HG03565 (cell line): ENCODE measurements around the gene ATP6V0E2.
A peak's percentile ranks its signal among the peaks of the same experiment; 100 is the strongest.
"Not testable (repeated sequence)": the region's sequence is repeated elsewhere in the genome, so short reads cannot be mapped to it uniquely, and the experiment has no call there.

Source experiments
- ATAC-seq: cut with Tn5 transposase; IDR thresholded peaks from one replicate; pipeline ENCODE4 v1.9.1; 2021; ENCODE audit warnings: mild to moderate bottlenecking, moderate library complexity; ENCODE audit not compliant: unreplicated experiment

The ATP6V0E2 gene

DNA sequence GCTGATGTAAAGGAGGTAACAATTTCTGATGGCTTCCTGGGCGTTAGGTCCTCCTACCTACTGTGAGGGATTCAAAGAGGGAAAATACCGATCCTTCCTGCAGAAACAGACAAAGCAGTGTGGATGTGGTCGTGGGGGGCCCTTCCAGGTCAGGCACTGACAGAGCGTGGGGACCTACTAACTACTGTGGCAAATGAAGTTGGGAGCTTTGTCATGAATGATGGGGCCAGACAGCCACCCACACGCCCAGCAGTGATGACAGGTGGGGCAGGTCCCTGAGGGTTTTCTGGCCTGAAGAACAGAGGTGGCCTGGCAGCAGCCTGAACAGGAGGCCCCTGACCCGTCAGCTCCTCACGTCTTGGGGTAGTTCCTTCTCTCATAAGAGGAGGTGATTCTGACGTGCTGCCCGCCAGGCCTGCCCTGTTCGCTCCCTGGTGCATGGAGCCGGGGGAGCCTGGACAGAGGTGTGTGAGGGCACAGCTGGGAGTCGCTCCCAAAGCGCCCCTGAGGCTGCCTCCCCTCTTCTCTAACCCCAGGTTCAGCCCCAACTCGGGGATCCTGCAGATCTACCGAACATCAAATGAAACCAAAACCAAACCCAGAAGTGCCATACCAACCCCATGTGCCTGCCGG lies 4.2 kb downstream of the ATP6V0E2 start:
- ATAC-seq, result no peak

DNA sequence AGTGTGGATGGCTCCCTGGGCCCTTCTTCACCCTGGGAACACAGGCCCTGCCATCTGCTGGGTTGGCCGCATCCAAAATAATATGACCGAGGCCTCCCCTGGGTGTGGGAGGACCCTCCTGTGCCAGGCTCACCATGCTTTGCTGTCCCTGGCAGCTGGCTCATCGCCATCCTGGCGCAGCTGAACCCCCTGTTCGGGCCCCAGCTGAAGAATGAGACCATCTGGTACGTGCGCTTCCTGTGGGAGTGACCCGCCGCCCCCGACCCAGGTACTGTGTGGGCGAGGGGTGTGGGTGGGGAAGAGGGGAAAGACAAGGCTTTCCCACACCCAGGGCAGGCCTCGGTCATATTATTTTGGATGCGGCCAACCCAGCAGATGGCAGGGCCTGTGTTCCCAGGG lies 4.8 kb downstream of the ATP6V0E2 start:
- no peak for ATAC-seq

DNA sequence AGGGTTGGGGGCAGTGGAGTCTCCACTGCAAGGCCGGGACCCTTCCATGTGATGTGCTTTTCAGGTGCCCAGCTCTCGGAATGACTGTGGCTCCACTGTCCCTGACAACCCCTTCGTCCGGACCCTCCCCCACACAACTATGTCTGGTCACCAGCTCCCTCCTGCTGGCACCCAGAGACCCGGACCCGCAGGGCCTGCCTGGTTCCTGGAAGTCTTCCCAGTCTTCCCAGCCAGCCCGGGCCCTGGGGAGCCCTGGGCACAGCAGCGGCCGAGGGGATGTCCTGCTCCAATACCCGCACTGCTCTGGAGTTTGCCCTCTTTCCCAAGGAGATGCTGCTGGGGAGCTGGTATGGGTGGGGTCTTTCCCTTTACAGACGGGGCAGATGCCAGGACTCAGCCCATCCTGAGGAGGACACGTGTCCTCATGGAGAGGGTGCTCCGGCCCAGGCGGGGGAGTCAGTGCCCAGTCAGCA lies 5.5 kb downstream of the ATP6V0E2 start:
- ATAC-seq, result no peak

DNA sequence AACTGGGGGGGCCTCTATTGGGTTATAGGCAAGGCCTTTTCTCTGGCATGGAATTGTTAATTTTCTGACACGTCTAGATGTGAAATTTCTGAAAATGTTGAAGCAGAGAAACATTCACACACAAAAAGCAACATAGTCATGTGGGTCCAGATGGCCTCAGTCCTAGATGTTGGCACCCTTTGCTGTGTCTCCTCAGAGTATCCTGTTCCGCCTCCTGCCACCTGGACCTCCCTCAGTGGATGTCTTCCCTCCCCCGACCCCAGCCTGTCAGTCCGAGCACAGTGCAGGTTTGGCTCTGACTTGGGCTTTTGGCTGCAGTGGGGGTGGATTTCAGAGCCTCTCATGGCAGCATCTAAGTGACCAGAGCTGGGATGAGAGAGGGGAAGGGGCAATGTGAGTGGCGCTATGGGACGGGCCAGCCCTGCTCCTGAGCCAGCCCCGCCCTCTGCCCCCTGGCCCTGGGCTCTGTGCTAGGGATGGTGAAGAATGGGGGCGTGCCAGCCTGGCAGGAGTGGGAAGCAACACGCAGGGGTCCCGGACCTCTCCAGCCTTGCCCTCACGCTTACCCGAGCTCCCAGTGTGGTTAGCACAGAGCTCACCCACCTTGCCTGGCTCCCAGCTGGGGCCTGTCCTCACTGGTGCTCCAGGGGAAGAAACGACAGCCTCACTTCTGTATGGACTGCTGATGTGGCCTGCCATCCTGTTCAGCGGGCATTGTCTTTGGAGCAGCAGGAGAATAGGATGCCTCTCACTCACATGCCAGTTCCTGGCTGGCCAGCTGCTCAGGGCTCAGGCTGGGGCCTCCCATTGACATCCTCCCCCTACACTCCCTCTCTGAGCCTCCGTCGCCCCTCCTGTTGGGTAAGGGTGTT lies 6.2 kb downstream of the ATP6V0E2 start:
- no peak for ATAC-seq

DNA sequence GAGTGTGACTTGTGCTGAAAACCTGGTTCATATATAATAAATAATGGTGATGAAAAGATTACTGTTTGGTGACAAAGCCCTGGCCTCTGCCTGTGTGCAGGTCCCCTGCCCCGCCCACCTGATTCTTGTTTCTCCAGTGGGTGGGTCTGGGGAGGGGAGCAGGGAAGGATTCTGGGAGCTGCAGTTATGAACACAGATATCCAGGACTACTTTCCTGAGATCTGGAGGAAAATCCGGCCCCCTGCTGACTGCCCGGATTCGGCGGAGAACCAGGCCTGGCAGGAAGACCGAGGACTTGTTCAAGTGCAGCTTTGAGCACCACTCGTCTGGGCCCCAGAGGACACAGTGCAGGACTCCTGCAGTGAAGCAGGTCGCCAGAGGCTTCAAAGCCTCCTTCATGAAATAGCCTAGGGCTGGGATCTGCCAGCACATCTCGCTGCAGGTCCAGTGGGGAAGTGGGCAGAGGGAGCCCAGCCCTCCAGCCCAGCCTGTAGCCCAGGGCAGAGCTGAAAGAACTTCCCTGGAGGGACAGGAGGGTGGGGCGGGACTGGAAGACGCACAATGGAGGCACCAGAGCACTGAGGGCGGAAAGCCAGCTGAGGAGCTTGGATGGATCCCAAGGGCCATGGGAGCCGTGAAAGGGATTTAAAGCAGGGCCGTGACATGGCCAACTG lies 7.0 kb downstream of the ATP6V0E2 start:
- ATAC-seq, result no peak

DNA sequence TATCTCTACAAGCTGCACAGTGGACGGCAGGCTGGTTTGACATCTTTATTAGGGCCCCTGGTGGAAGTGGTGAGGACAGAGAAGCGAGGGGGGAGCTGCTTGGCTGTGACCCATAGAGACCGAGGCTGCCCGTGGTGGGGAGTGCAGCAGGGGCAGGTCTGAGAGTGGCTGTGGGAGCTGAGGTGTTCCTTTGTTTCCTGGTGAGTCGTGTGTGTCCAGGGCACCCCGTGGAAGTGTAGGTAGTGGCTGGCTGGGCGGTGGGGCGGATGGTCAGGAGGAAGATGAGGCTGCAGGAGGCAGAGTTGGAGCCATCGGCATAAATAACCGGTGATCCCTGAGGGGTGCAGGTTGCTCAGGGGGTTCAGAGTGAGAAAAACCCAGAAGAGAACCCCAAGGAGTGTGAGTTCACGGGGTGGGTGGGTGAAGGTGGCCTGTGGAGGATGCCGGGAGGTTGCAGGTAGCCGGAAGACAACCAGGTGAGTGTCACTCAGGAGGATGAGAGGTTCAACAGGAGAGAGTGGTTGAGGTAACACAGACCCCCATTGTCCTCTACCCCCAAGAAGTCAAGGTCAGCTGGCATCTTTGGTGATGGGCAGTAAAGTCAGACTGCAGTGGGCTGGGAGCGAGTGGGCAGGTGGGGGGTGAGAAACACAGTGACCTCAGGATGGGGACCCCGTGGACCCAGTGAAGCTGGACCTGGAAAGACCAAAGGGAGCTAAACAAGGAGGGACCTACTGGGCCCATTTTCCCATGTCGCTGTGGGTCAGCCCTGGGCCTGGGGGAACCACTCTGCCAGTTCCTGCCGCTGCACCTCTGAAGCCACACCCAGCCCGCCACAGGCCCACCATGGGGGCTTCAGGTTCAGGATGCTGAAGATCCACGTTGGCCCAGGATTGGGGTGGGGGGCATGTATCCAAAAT lies 7.8 kb downstream of the ATP6V0E2 start:
- no peak for ATAC-seq

DNA sequence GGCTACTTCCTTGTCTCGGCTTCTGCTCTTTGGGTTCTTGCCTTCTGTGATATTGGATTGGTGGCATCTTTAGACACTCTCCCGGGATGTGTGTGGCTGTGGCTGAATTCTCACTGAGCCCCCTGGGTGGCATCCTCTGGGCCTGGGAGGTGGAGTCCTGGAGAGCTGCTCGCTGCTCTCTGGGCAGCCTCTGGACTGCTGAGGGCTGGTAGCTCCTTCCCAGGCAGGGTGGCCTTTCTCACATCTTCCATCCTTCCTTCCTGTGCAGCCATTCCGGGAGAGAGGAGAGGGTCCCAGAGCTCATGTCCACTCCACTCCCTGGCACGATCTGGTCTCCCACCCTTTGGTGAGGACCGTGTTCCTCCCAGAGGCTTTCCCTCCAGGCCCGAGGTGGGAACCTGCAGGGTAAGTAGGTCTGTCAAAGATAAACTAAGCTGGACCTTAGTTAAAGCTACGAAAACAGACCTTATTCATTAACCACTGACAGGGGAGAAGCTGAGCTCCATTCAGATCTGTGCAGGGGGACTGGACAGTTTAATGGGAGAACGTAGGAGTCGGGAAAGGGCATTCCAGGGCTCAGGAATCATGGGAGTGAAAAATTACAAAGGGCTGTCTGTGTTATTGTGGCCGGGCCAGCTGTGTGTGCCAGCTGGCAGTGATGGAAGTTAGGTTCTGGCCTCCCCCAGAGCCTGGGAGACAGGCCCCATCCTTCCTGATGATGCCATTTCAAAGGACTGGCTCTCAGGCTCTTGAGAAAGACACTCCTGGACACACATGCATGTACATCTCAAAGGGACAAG lies 8.7 kb downstream of the ATP6V0E2 start:
- ATAC-seq, result no peak

DNA sequence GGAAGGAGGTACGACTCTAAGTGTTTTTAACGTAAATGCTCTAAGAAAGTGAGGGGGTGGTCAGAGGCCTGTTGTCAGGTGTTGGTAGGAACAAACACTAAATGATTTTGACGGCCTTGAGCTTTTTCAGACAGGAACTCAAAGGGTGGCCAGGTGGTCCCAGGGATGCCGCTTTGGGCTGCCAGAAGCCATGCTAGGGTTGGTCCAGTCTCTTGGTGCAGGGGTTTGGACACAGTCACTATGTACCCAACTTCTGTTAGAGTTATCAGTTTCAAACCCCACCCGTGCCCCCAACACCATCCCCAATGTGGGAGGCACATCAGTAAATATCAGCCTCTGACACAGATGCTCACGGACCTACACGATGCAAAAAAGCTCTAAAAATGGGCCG lies 9.3 kb downstream of the ATP6V0E2 start:
- no peak for ATAC-seq

DNA sequence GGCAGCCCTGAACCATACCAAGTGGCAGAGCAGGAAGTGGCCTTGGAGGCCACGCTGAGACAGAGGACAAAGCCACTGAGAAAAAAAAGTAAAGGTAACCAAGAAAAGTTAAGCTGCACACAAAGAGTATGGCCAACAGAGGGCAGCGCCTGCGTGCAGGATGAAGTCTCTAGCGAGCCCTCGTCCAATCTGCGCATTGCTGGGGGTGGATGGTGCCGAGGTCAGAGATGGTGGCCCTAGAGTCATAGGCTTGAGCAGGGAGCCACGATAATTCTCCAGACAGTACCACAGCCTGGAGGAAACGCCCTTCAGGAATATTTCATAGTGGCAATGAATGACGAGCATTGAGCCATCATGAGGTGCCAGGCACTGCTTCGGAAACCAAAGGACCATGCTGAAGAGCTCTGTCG lies 9.7 kb downstream of the ATP6V0E2 start:
- peak; percentile 73 for ATAC-seq

DNA sequence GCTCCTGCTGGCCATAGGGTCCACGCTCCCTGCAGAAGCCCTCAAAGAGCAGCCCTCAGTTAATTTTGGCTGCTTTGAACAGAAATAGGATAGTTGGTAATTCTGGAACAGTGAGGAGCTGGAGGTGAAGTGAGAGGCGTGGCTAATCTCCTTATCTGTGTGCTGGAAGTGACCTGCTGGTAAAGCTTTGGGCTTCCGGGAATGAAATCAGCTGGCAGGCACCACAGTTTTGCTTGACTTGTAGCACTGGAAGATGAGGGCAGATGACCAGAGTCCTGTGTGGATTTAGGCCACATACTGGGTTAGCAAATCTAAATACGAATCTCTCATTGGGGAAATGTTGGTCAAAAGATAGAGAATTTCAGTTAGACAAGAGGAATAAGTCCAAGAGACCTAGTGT lies 10.2 kb downstream of the ATP6V0E2 start:
- no peak for ATAC-seq

DNA sequence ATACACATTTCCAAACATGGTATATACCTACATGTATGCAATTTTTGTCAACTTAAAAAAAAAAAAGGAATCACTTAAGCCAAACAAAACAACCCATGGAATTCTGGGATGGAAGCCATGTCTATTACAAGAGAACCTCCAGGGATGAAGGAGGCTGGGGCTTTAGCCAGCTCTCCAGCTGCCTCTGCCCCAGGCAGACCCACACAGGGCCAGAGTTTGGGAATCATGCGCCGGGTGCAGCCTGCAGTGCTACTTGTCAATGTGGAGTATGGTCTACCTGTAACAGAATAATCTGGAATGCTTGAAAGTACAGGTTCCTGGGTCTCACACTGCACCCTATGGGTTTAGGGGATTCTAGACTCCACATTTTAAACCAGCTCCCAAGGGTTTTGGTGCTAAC lies 10.8 kb downstream of the ATP6V0E2 start:
- no peak for ATAC-seq

DNA sequence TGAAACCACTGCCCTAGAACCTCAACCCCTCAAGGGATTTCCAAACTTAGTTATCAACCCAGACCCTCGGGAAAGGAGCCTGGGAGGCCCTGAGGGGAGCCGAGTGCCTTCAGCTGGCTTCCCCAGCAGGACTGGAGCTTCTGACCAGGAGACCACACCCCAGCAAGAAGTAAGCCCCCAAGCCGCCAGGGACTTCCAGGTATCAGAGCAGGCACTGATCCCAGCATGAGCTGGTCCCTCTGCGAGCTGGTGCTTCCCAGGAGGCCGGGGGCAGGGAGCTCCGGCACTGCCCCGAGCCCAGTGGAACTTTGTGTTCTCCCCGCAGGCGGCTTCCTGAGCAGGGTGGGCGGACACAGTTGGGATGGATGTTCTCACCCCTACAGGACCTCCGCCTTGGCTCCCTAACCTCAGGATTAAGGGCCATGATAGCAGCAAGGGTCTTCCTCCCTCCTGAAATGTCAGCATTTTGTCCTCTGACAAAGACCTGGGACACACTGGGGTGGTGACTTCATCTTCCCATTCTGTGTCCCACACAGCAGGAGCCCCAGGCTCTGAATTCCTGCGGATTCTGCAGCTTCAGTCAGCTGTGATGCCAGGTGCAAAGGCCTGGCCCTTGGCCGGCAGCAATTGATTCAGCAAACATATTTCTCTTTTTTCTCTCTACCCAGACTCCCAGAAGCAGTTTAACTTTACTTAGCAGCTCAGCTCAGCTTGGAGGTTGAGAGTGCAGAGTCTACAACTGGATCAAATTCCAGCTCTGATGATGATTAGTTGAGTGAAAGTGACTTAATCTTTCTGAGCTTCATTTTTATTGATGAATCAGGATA lies 11.6 kb downstream of the ATP6V0E2 start:
- no peak for ATAC-seq

DNA sequence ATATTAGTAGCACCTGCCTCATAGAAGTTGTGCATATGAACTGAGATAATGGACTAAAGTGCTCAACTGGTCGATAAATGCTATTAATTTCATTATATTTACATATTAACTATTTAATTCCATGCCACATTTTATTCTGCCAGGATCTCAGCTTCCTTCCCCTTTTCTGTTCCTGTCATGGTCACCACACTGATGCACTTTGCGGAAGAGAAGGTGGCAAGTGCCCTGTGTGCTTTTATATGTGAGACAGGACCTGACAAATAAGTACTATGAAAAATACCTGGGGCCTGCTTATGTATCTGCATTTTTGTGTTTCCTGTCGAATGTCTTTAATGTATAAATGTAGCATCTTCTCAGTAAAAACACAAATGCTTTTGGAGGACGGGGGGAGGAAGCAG lies 12.2 kb downstream of the ATP6V0E2 start:
- no peak for ATAC-seq

DNA sequence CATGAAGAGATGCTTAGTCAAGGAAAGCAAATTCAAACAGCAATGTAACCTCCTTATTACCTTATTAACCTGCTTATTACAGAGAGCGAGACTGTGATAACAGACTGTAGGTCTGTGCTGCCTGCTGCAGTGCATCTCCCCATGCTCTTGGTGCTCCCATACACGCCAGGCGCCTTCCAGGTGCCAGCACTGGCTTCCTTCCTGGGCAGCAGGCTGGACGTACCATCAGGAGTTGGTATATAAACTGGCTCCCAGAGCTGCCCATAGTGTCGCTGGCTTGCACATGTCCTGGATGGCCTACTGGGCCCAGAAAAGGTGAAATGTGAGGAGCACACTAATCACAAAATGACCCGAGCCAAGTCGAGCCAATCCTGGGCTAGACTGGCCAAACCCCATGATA lies 13.5 kb downstream of the ATP6V0E2 start:
- ATAC-seq, result no peak

DNA sequence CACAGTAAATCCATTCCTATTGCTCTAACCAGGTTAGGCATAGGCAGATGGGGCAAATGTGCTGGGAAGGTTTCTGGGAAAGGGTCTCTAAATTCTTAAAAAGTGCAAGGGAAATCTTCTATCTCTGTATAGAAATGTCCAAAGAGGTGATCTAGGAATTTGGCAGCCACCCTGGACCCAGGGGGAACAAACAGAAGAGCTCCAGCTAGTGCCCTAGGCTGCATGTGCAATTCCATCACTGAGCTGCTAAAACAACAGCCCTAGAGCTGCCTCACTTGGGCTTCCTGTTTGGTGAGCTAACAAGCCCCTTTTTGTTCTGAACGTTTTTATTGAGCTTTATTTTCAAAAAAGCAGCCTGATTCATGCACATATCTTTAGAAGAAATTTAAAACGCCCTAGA lies 16.9 kb downstream of the ATP6V0E2 start:
- not testable (repeated sequence) for ATAC-seq

DNA sequence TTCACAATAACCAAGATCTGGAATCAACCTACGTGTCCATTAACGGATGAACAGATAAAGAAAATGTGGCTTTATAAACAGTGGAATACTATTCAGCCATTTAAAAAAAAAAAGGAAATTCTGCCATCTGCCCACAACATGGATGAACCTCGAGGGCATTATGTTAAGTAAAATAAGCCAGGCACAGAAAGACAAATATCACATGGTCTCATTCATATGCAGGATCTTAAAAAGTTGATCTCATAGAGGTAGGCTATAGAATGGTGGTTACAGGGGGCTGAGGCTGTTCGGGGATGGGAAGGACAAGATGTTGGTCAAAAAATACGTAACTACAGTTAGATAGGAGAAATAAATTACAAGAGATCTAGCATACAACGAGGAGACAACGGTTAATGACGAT lies 21.2 kb downstream of the ATP6V0E2 start:
- ATAC-seq, result not testable (repeated sequence)

DNA sequence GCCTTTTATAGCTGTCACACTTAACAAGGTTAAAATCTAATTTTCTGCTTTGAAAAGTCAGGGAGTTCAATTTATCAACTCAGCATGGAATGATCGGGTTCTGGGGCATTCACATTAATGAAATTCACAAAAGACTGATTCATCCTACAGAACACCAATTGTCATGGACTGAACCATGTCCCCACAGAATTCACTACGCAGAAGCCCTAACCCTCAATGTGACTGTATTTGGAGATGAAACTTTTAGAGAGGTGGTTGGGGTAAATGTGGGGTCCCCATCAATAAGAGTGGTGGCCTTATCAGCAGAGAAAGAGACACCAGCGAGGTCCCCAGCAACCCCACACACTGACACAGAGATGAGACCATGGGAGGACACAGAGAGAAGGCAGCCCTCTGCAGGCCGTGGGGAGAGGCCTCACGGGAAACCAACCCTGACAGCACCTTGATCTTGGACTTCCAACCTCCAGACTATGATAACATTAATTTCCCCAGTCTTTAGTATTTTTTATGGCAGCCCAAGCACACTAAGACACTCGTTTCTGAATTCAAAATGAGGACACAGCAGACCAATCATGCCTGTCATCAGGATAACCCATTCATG lies 34.1 kb downstream of the ATP6V0E2 start:
- not testable (repeated sequence) for ATAC-seq

DNA sequence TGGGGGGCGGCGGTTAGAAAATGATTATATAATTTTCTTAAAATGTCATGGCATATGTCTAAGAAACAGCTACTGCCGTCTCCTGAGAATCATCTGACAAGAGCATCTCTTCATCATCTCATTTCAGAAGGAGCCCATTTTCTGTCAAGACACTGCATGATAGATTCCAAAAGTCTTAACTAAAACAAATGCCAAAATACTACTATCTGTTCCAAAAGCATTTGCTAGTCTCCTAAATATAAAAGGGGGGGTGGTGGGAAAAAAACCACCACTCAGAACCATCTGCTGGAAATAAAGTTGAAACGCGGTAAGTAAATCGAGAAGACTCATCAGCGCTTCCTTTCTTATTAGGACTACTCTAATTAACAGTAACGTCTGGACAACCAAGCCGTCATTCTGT lies 36.5 kb downstream of the ATP6V0E2 start:
- not testable (repeated sequence) for ATAC-seq

DNA sequence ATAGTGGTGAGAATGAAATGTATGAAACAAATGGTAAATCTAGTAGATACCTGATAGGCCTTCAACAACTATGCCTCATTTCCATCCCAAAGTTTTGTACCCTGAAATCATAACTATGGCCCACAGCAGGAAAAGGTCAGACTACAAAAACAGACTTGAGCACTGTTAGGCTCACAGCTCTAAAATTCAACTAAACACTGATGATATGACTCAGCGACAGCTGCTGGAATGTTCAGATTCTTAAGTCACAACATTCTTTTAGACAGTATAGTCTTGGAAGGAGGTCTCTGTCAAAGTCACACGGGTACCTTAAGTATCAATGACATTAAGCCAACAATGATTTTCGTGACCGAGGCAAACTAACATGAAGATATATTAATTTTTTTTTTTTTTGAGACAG lies 38.4 kb downstream of the ATP6V0E2 start:
- not testable (repeated sequence) for ATAC-seq
